HCT116 (cell line): ENCODE data around the gene TMCC3.

ENCODE experiments used
- ATF3 ChIP-seq: IDR thresholded peaks from 2 replicates; pipeline ENCODE4 v1.6.1; 2012
- CEBPB ChIP-seq: IDR thresholded peaks from 2 replicates; pipeline ENCODE4 v1.6.1; 2012; ENCODE audit warnings: low read depth
- CTCF ChIP-seq, 3 experiments: fragments of 200-600 bp in 1 of 3; sonication (generic) in 1 of 3; IDR thresholded peaks in 2 of 3; conservative IDR thresholded peaks in 1 of 3; 2 replicates each; pipeline ENCODE4 v1.5.1; 2012 to 2017; ENCODE audit warnings: low read depth in 2 of 3, low read length in 2 of 3, antibody characterized with exemption in 1 of 3, borderline replicate concordance in 1 of 3, control low read depth in 1 of 3, mild to moderate bottlenecking in 1 of 3, mixed read lengths in 1 of 3, mixed run types in 1 of 3, moderate library complexity in 1 of 3; ENCODE audit not compliant: insufficient read depth in 1 of 3
- EZH2 ChIP-seq: fragments of 200-600 bp; sonication (generic); IDR thresholded peaks from 2 replicates; pipeline ENCODE4 v1.6.1; 2017; ENCODE audit warnings: antibody characterized with exemption, mixed run types
- FOSL1 ChIP-seq: IDR thresholded peaks from 2 replicates; pipeline ENCODE4 v1.6.1; 2012; ENCODE audit warnings: low read depth
- JUND ChIP-seq: IDR thresholded peaks from 2 replicates; pipeline ENCODE4 v1.6.1; 2012
- MAX ChIP-seq: IDR thresholded peaks from 2 replicates; pipeline ENCODE4 v1.6.1; 2012
- POLR2A ChIP-seq: IDR thresholded peaks from 2 replicates; pipeline ENCODE4 v1.7.0; 2011; ENCODE audit warnings: borderline replicate concordance; ENCODE audit not compliant: insufficient read depth, insufficient read length; ENCODE audit errors: extremely low read depth
- POLR2AphosphoS5 ChIP-seq: IDR thresholded peaks from 2 replicates; pipeline ENCODE4 v1.6.1; 2011; ENCODE audit warnings: mild to moderate bottlenecking, low read depth, low read length, moderate library complexity
- REST ChIP-seq: IDR thresholded peaks from 2 replicates; pipeline ENCODE4 v1.6.1; 2012; ENCODE audit warnings: low read depth
- SIN3A ChIP-seq: IDR thresholded peaks from 2 replicates; pipeline ENCODE4 v1.6.1; 2012; ENCODE audit warnings: low read depth
- YY1 ChIP-seq: IDR thresholded peaks from 2 replicates; pipeline ENCODE4 v1.6.1; 2011; ENCODE audit warnings: low read length, low read depth, moderate library complexity, mild to moderate bottlenecking; ENCODE audit not compliant: insufficient replicate concordance; ENCODE audit errors: extremely low read depth
- ZBTB33 ChIP-seq: IDR thresholded peaks from 2 replicates; pipeline ENCODE4 v1.6.1; 2011; ENCODE audit warnings: mild to moderate bottlenecking, low read length, moderate library complexity; ENCODE audit not compliant: insufficient replicate concordance; ENCODE audit errors: extremely low read depth

GRCh38 chr12:94593822-94594442 is 56.4 kb downstream of the TMCC3 start:
- TF ChIP-seq CTCF (IDR thresholded peaks at IDR 0.05 in 2 of 3, conservative IDR thresholded peaks at IDR 0.05 in 1 of 3; ENCODE audit: borderline replicate concordance in 1 of 3, insufficient read depth in 1 of 3, low read depth in 2 of 3, low read length in 2 of 3) (no peak), EZH2 (no peak), REST (no peak), ZBTB33 (no peak), POLR2A (no peak), JUND (no peak), POLR2AphosphoS5 (no peak), MAX (no peak), FOSL1 (no peak), SIN3A (no peak), ATF3 (no peak), YY1 (no peak), CEBPB (no peak)
